HFFc6 (cell line): ENCODE data around the gene VCL. TPM values are rescaled to one million over a fixed set of nuclear protein-coding genes. Genes with fewer than 3 reads are reported as not detected.

Experiments used
- DNase-seq: peaks from one replicate; pipeline ENCODE4 v3.0.0-alpha.2; 2018
- H3K27ac Mint-ChIP-seq: 2 replicates; pipeline ENCODE4 v1.8.0; 2020; ENCODE audit warnings: mild to moderate bottlenecking, mixed read lengths
- H3K27me3 Mint-ChIP-seq: 2 replicates; pipeline ENCODE4 v1.8.0; 2021; ENCODE audit warnings: mild to moderate bottlenecking, moderate library complexity, mixed read lengths; ENCODE audit not compliant: insufficient read depth
- H3K36me3 Mint-ChIP-seq: 2 replicates; pipeline ENCODE4 v1.8.0; 2021; ENCODE audit warnings: low read depth, mixed read lengths
- H3K4me1 Mint-ChIP-seq: 2 replicates; pipeline ENCODE4 v1.8.0; 2020; ENCODE audit warnings: low read depth, mixed read lengths
- H3K4me3 Mint-ChIP-seq: 2 replicates; pipeline ENCODE4 v1.8.0; 2020; ENCODE audit warnings: mild to moderate bottlenecking, moderate library complexity, mixed read lengths
- H3K9me3 Mint-ChIP-seq: 2 replicates; pipeline ENCODE4 v1.8.0; 2020; ENCODE audit warnings: mild to moderate bottlenecking, mixed read lengths
- total RNA-seq, 6 experiments: library from RNA; stranded (reverse); fragmentation: NEBNext Ultra II Directional; extraction: Animal tissue kit (Norgen Biotek cat#: 25700); gene quantifications; 2 replicates in 1 of 6; 3 replicates in 5 of 6; pipeline ENCODE4 v1.2.3, GENCODE V29; 2021
- TF ChIP-seq, protein P1 (sequence below): fragments of 200-600 bp; sonication (generic); IDR thresholded peaks from 2 replicates; pipeline ENCODE4 v1.5.0; 2021; ENCODE audit warnings: antibody characterized with exemption, mild to moderate bottlenecking

The VCL gene
- total RNA-seq, 6 experiments from 2014 or later: 366 to 443 (median 406) TPM

DNA sequence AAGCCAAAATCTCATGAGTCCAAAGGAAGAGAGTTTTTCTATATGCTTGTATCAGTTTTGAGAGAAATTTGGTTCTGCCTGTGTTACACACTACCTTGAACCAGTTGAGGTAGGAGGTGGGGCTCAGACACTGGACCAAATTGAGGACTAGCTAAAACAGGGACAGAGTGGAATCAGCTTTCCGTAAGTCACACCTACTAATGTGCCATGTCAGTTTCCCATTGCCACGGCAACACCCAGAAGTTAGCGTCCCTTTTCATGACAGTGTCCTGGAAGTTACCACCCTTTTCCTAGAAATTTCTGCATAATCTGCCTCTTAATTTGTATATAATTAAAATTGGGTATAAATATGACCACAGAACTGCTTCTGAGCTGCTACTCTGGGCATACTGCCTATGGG lies 162.1 kb downstream of the VCL start:
- peaks cover 8% of the 10 kb centered on the region for H3K27me3 Mint-ChIP-seq
- no peak overlapping the region for H3K27ac Mint-ChIP-seq
- H3K4me3 Mint-ChIP-seq: no peak overlapping the region
- DNase-seq: no peak
- peaks cover 25% of the 10 kb centered on the region for H3K4me1 Mint-ChIP-seq
- TF ChIP-seq, protein P1, sequence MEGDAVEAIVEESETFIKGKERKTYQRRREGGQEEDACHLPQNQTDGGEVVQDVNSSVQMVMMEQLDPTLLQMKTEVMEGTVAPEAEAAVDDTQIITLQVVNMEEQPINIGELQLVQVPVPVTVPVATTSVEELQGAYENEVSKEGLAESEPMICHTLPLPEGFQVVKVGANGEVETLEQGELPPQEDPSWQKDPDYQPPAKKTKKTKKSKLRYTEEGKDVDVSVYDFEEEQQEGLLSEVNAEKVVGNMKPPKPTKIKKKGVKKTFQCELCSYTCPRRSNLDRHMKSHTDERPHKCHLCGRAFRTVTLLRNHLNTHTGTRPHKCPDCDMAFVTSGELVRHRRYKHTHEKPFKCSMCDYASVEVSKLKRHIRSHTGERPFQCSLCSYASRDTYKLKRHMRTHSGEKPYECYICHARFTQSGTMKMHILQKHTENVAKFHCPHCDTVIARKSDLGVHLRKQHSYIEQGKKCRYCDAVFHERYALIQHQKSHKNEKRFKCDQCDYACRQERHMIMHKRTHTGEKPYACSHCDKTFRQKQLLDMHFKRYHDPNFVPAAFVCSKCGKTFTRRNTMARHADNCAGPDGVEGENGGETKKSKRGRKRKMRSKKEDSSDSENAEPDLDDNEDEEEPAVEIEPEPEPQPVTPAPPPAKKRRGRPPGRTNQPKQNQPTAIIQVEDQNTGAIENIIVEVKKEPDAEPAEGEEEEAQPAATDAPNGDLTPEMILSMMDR: no peak
- 0 out of 2 replicates have a peak, but pooled peaks cover 4% of the 10 kb centered on the region for H3K36me3 Mint-ChIP-seq
- no peaks in the 10 kb centered on the region for H3K9me3 Mint-ChIP-seq

DNA sequence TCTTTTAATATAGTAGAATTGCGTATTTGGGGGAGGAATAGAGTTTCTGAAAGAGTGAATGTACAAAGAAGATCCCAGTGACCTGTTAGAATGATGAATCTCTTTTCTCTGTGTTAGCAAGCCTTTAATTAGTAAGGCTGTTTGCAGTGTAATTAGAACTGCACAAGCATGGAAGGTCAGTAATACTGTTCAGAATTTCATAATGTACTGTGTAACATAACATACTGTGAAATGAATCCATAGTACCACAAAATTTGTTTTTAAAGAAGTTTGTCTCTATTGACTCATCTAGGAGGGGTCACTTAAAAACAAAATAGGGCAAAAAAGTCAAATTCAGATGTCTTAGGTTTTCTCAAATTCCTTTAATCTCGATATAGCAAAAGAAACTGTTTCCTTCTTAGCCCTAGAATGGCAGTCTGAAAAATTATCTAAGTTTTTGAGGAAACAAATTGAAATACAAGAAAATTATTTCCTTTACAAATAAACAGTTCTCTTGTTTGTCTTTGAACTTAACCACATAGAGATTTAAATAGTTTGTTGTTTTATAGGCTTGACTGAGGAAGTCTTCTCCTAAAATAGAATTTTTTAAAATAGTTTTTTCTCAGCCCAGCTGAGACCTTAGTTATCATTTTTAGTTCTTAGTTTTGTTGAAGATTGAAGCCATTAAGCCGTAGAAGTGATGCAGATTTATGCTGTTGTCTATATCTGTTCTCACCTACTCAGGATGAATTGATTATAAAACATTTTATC lies 165.6 kb downstream of the VCL start:
- Mint-ChIP-seq H3K4me3 (no peak overlapping the region), H3K36me3 (0 out of 2 replicates have a peak, but pooled peaks cover 4% of the 10 kb centered on the region), H3K27ac (peak overlapping the region; percentile 14; the same call in 1 of the 2 replicates), H3K27me3 (peaks cover 8% of the 10 kb centered on the region), H3K9me3 (no peaks in the 10 kb centered on the region), H3K4me1 (peaks cover 30% of the 10 kb centered on the region)
- DNase-seq: no peak
- TF ChIP-seq, protein P1: no peak

DNA sequence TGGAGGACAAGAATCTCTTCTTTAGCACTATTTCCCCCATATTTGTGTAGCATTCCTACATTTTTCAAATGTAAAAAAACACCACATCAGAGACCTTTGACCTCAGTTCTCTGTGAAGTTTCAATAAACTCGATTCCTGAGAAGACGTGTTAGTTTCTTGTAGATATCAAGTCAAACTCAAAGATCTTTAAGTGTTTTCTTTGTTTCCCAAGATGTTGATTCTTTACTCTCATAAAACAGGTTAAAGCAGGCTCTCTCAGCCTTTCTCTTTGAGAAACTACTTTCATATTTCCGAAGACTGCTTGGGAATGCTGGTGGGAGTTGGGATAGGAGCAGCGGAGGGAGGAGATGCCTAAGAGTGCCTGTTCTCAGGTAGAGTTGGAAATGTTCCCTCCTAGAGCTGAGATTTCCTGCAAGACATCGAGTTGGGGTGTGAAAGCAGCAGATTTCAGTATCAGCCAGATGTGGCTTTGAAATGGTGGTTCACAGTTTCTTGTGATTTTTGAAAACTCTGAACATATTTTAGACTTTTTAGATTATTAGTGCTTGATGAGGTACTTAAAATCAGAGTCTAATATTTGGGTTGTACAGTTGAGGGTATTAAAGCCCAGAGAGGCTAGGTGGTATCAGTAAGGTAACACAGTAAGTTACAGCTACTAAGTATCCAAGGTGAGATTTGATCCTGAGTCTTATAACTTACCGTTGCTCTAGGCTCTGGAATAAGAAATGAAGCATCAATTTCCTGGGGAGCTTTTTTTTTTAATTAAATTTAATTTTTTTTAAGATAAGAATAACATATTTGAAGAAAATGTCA lies 167.0 kb downstream of the VCL start:
- Mint-ChIP-seq H3K36me3 (0 out of 2 replicates have a peak, but pooled peaks cover 4% of the 10 kb centered on the region), H3K4me1 (peaks cover 30% of the 10 kb centered on the region), H3K27me3 (peaks cover 8% of the 10 kb centered on the region), H3K27ac (peak overlapping the region; percentile 90), H3K9me3 (no peaks in the 10 kb centered on the region), H3K4me3 (peak overlapping the region; percentile 79)
- peak; percentile 54 for DNase-seq
- TF ChIP-seq, protein P1: no peak

DNA sequence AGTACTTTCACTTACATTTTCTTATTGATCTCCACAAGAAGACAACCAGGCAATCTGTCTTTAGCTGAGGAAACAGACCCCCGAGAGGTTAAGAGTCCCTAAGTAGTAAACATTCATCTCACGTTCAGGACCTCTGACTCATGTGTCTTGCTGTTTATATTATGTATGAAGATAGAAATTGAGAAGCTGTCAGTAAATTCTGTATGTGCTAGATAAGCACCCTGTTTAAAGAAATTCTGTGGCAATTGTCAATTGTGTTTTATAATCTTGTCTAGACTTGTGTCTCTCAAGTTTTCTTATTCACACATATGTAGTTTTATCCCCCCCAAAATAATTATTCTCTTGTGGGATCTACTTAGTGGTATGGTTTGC lies 167.6 kb downstream of the VCL start:
- Mint-ChIP-seq H3K36me3 (0 out of 2 replicates have a peak, but pooled peaks cover 4% of the 10 kb centered on the region), H3K9me3 (no peaks in the 10 kb centered on the region), H3K4me3 (peak overlapping the region; percentile 22; the same call in 1 of the 2 replicates), H3K4me1 (peaks cover 30% of the 10 kb centered on the region), H3K27me3 (peaks cover 7% of the 10 kb centered on the region), H3K27ac (no peak overlapping the region; the same call in 1 of the 2 replicates)
- DNase-seq: no peak
- TF ChIP-seq, protein P1: no peak

DNA sequence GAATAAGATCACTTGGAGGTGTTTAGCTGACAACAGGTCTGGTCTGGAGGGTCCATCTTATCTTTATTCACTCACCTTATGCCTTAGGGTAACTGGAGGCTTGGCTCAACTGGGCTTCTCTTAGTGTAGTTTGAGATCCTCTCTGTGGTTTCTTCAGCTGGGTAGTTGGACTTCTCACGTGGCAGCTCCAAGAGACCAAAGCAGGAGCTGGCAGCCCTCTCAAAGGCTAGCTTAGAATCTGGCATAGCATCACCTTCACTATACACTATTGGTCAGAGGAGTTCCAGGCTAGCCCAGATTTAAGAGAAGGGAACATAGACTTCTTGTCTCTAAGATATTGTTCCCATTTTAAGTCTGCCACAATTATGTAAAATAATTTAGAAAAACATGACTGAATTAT lies 169.5 kb downstream of the VCL start:
- Mint-ChIP-seq H3K9me3 (no peaks in the 10 kb centered on the region), H3K27me3 (peaks cover 3% of the 10 kb centered on the region; the same call in 1 of the 2 replicates), H3K36me3 (0 out of 2 replicates have a peak, but pooled peaks cover 4% of the 10 kb centered on the region), H3K4me3 (no peak overlapping the region), H3K27ac (no peak overlapping the region), H3K4me1 (peaks cover 36% of the 10 kb centered on the region)
- TF ChIP-seq, protein P1: no peak
- no peak for DNase-seq

Other genes with a start within 250 kb of the VCL start
- gene CHCHD1, start 216.1 kb upstream of the VCL start, total RNA-seq: 10 to 100 TPM; 27.1 to 34.7 (median 30.6) TPM
- 10 to 100 TPM; 47.2 to 62.6 (median 55.3) TPM for gene ZSWIM8, start 212.5 kb upstream of the VCL start, total RNA-seq
- 10 to 100 TPM; 18.9 to 21.5 (median 20.3) TPM for gene NDST2, start 186.5 kb upstream of the VCL start, total RNA-seq
- gene CAMK2G, start 123.6 kb upstream of the VCL start, total RNA-seq: 10 to 100 TPM; 24.6 to 33.1 (median 28.1) TPM
- gene PLAU, start 87.0 kb upstream of the VCL start, total RNA-seq: 10 to 100 TPM; 14.0 to 25.5 (median 24.0) TPM
- gene AP3M1, start 152.7 kb downstream of the VCL start, total RNA-seq: 10 to 100 TPM; 41.4 to 51.5 (median 47.0) TPM
- 10 to 100 TPM; 74.1 to 97.6 (median 86.0) TPM for gene ADK, start 153.1 kb downstream of the VCL start, total RNA-seq